Amygdala (tissue), 56 donors: Measurements from ENCODE around the gene VCAM1.

Source experiments
- DNase-seq, 56 donors: peaks; one replicate each; lab custom pipeline; 2025; lab: John Stamatoyannopoulos, UW

The VCAM1 gene

DNA sequence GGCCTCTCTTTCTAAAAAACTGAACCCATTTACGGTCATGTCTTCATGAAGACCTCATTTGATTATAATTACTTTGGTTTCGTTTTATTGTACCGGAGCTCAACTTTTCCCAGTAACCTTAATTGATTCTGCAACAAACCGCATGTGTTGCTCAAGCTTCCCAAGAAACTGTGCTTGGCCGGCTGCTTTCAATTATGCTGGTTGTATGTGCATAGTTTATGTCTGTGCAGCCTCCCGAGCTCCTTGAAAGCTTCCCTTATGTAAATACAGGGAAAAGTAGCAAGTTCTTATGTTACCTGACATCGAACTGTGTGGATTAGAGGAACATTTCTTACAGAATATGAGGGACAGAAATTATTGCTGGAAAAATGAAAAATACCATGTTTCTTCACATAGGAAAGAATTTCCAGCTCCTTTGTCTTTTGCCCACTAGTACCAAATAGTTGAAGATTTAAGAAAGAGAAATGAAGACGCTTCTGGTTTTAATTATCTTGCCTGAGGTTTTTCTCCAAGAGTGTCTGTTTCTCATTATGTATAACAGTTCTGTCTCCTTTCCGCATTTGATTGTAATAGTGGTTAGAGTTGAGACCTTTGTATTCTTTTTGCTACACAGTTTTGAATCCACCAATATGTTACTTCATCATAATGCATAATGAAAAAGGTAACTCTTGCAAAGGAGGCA, 2.1 kb downstream of the VCAM1 start:
- no peak for DNase-seq

DNA sequence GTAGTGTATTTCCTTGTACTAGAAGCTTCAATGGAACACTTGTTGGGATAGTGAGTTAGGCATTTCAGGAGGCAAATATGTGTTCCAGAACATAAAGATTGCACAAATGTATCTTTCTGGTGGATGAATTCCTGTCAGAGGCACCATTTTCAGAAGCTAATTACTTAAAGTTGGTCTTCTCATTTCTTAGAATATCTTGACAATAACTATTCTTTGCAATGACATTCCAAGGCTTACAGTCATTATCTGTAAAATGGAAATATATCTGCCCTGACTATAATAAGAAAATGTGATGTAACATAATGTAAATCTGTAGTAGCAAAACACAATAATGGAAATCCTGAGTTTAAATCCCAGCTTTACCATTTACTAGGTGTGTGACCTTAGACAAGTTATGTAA, 2.7 kb downstream of the VCAM1 start:
- DNase-seq, result no peak

DNA sequence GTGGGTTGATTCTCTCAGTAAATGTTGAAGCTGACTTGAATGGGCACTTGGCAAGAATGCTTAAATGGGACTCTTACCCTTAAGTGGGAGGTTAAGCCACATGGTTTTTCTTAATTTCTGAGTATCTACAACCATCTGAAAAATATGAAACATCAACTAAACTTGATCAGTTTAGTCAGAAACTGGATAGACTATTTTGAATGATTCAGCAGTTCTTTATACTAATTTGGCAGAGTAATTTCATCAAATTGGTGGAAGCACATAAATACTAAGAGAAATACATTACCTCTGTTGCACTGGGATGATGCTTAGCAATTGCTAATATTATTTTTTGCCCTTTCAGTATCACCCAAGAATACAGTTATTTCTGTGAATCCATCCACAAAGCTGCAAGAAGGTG, 4.7 kb downstream of the VCAM1 start:
- no peak for DNase-seq

DNA sequence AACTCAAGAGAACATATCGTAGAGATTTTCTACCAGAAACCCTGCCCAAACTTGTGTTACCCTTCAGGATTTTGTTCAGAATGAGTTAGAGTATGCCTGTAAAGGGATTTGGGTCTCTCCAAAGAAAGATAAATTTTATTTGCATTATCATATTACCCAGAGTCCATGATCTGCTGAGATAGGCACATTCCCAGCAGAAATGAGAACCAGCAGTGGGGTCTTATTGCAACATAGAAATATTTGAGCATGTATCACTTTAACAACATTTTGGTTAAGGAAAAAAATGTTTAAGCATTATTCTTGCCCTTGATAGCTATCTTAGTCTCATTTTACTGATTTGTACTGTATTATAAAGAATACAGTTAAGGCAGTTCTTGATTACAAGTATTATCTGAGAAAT, 10.6 kb downstream of the VCAM1 start:
- no peak for DNase-seq

DNA sequence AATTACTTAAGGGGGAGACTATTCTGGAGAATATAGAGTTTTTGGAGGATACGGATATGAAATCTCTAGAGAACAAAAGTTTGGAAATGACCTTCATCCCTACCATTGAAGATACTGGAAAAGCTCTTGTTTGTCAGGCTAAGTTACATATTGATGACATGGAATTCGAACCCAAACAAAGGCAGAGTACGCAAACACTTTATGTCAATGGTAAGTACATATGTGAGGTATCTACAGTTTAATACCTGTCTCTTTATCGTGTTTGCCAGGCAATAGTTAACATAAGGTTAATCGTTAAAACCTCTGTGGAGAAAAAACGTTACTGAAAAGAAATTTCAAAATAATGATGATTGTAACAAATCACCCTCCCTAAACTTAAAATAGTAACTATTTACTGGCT, 11.8 kb downstream of the VCAM1 start:
- no peak for DNase-seq

DNA sequence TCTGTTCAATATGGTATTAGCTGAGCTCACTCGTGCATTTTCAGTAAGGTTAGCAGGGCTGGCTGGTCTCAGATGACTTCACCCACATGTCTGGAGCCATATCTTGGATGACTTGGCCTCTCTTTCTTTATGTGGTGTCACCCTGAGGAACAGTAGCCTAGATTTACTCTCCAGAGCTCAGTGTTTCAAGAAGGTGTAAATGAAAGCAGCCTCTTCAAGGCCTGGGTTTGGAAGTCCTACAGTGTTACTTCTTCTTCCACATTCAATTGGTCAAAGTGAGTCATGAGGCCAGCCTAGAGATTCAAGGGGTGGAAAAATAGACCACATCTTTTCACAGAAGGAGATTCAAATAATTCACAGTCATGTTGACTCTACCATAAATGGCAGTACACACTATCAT, 12.2 kb downstream of the VCAM1 start:
- DNase-seq, result no peak

DNA sequence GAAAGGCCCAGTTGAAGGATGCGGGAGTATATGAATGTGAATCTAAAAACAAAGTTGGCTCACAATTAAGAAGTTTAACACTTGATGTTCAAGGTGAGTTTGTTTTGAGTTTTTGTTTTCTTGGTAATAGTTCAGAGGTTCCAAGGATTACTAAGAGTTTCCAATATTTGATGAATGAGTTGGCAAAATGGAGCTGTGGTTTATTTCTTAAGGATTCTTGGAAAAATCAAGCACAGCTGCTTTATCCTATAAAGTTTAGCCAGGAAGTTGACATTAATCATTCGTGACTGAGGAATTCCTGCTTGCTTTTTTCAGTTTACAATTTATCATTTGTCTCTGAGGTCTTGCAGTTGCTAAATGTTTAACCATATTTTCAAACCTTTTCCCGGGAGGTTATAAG, 15.1 kb downstream of the VCAM1 start:
- DNase-seq, result no peak

DNA sequence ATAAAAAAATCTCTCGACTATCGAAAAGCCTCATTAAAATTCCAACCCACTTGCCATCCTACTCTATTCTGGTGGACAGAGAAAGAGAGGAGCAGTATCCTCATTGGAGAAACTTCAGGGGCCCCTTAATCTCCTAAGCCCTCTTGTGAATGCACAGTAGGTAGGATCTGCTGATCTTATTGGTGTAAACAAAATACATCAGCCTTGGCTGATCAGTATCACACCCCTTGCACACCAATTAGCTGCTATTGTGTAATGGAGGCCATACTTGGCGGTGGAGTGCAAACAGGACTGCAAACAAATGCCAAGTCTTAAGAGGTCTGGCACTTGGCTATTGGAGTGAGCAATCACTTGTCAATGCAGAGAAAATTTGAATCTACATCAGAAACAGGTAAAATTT, 15.7 kb downstream of the VCAM1 start:
- DNase-seq, result no peak

DNA sequence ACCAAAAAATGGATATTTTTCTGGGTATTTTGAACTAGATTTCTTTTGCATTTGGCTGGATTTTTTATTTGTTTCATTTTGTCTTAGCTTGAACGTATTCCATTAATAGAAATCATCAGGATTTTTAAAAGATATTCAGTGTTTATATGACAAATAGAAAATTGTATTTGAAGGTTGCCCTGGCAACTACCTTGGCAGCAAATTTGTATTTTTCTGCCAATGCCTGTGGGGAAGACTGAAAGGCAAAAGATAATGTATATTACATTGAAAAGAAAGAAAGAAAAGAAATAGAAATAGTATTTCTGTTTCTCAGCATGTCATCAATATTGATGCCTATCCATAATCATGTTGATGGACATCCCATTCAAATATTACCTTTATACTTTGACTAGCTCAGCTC, 16.8 kb downstream of the VCAM1 start:
- no peak for DNase-seq

DNA sequence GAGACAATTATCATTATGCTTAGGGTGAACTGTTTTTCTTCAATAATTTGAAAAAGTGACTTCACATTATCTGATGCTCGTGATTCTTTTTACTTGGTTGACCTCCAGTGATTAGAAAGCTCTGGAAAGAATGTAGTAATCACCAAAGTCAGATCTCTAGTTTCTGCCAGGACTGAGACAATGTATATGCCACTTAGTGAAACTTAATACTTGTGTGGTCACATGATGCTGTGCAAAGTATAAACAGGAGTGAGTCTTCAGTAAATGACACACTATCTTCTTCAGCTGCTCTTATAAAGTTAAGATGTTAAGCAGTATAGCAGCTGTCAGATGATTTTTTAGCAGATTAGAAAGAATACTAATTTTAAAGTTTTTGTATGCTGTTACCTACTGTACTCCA, 17.2 kb downstream of the VCAM1 start:
- DNase-seq, result no peak

DNA sequence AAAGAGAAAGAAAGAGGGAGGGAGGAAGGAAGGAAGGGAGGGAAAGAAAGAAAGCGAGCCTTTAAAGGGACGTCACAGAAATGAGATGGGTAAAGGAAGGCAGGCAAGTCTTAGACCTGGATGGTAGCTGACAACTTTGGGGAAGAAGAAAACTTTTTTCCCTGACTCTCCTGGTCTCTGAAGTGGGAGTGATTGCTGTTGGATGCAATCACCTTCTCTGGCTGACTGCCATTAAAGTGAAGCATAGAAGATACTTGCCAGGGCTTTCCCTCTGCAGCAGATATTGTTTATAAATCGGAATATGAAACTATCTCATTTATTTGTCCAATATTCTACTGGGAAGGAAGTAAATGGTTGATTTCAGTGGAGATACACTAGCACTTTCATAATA, 27.0 kb downstream of the VCAM1 start:
- no peak for DNase-seq

DNA sequence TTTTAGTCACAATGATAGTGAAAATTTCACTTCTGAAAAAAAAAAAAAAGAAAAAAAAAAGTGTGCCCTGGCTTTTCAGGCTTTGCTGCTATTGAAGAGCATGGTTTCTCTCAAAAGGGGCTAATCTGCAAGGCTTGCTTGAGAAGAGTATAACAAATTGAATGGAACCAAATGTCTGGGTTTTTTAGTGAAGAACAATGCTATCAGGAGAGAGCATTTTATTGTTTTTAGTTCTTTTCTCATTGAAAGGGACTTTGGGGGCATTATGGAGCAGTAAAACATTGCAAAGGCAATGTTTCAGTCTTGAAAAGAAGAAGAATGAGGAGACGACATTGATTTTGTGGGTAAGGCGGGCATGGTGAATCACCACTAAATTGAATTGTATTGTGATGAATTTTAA, 28.2 kb downstream of the VCAM1 start:
- DNase-seq, result no peak

DNA sequence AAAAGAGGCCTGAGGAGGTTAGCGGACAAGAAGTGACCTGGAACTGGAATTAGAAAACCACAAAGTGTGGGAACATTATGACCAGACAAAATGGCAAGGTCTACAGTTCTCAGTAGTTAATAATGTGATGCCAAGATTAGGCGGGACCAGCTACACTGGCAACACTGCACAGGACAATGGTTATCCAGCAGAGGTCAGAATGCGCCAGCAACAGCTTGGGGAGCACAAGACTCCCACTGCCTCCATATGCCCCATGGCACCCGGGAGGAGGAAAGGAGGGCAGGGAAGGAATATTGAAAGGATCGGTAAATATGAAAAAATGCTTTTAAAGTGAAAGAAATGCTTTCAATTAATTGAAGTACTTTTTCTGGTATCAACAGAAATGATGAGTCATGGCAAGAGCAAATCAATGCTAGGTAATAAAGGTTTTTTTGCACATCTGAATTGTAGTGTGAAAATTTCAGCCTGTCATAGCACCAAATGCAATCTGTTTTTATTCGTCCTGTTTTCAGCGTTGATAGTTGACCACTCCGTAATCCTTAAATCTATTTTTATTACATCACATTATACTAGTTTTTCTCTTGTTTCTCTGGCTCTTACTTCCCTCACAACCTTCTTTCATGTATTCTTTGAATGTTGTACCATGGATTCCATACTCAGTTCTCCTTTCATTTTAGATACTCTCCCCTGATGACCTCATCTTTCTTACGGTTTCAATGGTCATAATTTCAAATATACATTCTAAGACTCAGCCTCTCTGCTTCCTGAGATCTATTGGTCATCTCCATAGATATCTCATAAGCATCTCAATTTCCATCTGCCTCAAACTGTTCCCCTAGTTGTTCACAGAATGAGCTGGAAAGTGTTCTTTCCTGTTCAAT, 30.7 kb downstream of the VCAM1 start:
- no peak for DNase-seq

DNA sequence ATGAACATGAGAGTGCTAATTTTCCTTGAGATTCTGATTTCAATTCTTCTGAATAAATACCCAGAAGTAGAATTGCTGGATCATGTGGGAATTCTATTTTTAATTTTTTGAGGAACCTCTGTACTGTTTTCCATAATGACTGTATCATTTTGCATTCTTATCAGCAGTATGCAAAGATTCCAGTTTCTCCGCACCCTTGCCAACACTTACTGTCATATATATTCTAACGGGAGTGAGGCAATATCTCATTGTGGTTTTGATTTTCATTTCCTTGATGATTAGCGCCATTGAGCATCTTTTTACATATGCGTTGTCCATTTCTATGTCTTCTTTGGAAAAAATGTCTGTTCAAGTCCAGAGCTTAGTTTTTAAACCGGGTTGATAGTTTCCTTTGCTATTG, 33.2 kb downstream of the VCAM1 start:
- no peak for DNase-seq

DNA sequence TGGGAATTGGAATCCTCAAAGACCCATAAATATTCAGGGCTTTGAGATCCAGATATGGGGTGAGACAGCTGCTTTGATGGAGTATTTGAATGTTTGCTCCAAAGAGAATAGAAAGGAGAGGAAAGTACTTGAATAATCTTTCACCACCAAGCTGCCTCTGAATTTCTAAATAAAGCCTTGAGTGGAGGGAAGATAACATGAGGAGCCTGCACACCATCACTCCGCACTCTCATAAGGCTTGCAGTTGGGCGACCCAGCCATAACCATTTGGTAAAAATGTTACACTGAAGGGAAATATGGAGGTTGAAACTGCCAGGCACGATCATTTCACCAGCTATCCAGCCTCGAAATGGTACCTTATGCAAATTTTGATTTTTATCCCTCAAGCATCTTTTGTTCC, 38.4 kb downstream of the VCAM1 start:
- DNase-seq, result no peak

DNA sequence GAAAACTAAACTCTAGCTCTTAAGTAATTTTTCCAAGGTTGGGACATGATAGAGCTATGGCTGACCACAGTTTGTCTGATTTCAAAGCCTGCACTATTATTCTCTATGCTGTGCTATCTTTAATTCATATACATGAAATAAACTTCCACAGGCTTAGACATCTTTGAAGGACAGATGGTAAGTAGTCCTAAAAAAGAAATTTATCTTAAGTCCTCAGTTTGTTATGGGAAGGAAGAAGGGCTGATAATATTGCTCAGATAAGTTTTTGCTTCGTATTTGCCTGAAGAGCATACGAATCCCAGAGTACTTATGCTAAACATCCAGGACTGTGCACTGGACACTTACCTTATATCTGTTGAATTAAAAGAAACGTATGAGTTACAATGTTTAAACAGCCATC, 39.6 kb downstream of the VCAM1 start:
- DNase-seq, result no peak

DNA sequence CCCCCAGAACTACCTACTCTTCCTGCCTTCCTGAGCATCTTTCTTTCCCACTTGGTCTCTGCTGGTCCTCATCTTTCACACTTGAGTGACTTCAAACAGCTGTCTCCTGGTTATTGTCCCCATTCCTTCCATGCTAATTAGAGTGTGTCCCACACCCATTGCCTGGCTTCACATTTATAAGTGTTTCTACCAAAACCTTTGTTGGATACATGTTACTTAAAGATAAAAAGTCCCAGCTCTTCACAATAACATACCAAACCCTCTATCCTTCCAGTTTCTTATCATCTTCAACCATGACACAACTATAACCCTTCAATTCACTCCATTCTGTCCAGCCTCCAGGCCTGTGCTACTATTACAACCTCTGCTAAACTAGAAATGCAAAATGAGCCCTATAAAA, 41.0 kb downstream of the VCAM1 start:
- DNase-seq, result no peak

DNA sequence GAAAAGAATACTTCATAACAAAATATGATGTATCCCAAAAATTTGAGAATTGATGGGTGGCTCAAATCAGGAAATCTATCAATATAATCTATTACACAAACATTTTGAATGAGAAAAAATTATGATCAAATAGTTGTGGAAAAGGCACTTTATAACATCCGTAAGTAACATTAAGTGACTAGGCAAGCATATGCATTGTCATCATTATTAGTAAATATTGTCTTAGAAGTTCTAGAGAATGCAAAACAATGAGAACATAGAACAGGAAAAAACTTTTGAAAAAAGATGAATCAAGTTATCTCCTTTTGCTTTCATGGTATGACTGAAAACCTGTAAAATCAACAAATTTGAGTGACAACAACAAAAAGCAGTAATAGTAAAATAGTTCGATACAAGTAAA, 42.9 kb downstream of the VCAM1 start:
- no peak for DNase-seq

DNA sequence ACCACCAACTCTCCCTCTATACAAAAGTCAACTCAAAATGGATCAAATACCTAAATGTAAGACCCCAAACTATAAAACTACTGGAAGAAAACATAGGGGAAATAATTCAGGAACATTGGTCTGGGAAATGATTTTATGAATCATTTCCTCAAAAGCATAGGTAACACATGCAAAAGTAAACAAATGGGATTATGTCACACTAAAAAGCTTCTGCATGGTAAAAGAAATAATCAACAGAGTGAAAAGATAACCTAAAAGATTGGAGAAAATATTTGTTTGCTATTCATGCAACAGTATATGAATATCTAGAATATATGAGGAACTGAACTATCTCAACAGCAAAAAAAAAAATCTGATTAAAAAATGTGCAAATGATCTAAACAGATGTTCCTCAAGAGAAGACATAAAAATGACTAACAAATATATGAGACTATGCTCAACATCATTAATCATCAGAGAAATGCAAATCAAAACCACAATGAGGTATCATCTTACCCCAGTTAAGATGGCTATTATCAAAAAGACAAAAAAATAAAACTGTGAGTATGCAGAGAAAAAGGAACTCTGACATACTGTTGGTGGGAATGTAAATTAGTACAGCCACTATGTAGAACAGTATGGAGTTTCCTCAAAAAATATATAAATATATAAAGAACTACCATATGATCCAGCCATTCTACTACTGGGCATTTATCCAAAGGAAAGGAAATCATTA, 47.8 kb downstream of the VCAM1 start:
- DNase-seq, result no peak

DNA sequence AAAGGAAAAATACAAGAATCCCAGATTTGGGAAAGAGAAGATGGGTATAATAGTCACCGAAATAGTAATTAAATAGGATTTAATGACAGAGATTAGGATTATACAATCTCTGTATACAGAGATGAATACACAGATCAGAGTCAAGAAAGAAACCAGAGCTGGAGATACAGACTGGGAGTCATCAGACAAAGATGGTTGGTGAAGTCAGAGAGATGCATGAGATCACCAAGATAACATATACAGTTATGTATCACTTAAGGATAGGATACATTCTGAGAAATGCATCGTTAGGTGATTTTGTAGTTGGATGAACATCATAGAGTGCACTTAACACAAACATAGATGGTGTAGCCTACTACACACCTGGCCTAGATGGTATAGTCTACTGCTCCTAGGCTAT, 49.8 kb downstream of the VCAM1 start:
- DNase-seq, result no peak

DNA sequence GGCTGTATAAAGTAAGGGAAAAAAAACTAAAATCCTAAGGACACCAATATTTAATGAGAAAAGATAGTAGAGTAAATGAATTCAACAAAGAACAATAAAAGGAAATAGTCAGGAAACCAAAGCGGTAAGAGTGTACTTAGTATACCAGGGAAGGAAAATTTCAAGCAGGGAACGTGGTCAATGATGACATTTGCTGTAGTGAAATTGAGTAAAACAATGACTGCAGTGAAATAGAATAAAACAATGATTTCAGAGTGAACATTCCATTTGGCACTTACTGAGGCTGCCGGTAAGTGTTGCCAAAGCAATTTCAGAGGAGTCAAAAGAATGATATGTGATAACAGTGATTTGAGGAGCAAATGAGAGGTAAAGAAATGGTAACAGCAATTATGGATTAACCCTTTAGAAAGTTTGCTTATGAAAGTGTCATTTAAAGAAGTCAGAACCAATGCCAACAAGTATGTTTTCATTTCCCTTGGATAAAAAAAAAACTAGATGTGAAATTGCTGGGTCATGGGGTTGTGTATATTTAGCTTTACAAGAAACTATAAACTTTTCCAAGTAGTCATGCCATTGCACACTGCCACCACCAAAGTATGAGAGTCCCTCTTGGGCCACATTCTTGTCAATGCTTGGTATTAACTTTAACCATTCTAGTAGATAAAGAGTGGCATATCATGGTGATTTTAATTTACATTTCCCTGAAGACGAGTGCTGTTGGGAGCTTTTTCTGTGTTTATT, 50.5 kb downstream of the VCAM1 start:
- DNase-seq, result no peak
